Skeletal muscle satellite cell (primary cell): Measurements from ENCODE around the gene SPECC1.

Experiments
- H3K27me3 ChIP-seq: 2 replicates; pipeline ENCODE4 v1.7.0; 2013; ENCODE audit warnings: low read length; ENCODE audit not compliant: control insufficient read depth, insufficient read depth
- H3K36me3 ChIP-seq: 2 replicates; pipeline ENCODE4 v1.7.0; 2013; ENCODE audit warnings: mild to moderate bottlenecking, control low read depth, low read length; ENCODE audit not compliant: insufficient read depth
- H3K4me1 ChIP-seq: 2 replicates; pipeline ENCODE4 v1.7.0; 2013; ENCODE audit warnings: low read length; ENCODE audit not compliant: control insufficient read depth, insufficient read depth
- H3K4me2 ChIP-seq: 2 replicates; pipeline ENCODE4 v1.7.0; 2013; ENCODE audit warnings: mild to moderate bottlenecking, low read length
- H3K4me3 ChIP-seq: 2 replicates; pipeline ENCODE4 v1.7.0; 2013; ENCODE audit warnings: low read length
- H3K9ac ChIP-seq: 2 replicates; pipeline ENCODE4 v1.7.0; 2013; ENCODE audit warnings: mild to moderate bottlenecking, low read depth, low read length, moderate library complexity
- H3K9me3 ChIP-seq: replicated peaks from 2 replicates; pipeline ENCODE4 v1.7.0; 2013; ENCODE audit warnings: mild to moderate bottlenecking, control low read depth, low read length

Gene SPECC1

GRCh38 chr17:20273741-20274500, 264.8 kb downstream of the SPECC1 start:
- no peaks in the 10 kb centered on the region for H3K27me3 ChIP-seq
- H3K4me3 ChIP-seq: no peak overlapping the region
- peaks cover 2% of the 10 kb centered on the region for H3K4me1 ChIP-seq
- no peaks in the 10 kb centered on the region for H3K36me3 ChIP-seq
- H3K9ac ChIP-seq: no peak overlapping the region
- H3K9me3 ChIP-seq: no peaks in the 10 kb centered on the region
- no peak overlapping the region for H3K4me2 ChIP-seq

- no peaks in the 10 kb centered on the region for H3K27me3 ChIP-seq
- H3K4me1 ChIP-seq: no peaks in the 10 kb centered on the region
- H3K4me3 ChIP-seq: no peak overlapping the region
- no peak overlapping the region for H3K4me2 ChIP-seq
- no peaks in the 10 kb centered on the region for H3K9me3 ChIP-seq
- no peaks in the 10 kb centered on the region for H3K36me3 ChIP-seq
- H3K9ac ChIP-seq: no peak overlapping the region
Observed at GRCh38 chr17:20275653-20276052, 266.5 kb downstream of the SPECC1 start.

- no peak overlapping the region for H3K4me3 ChIP-seq
- no peaks in the 10 kb centered on the region for H3K4me1 ChIP-seq
- no peaks in the 10 kb centered on the region for H3K27me3 ChIP-seq
- H3K9ac ChIP-seq: no peak overlapping the region
- H3K9me3 ChIP-seq: no peaks in the 10 kb centered on the region
- no peaks in the 10 kb centered on the region for H3K36me3 ChIP-seq
- H3K4me2 ChIP-seq: no peak overlapping the region
Observed at GRCh38 chr17:20276421-20276820, 267.3 kb downstream of the SPECC1 start.

GRCh38 chr17:20278805-20279204, 269.6 kb downstream of the SPECC1 start:
- Histone ChIP-seq H3K27me3 (no peaks in the 10 kb centered on the region), H3K4me1 (no peaks in the 10 kb centered on the region), H3K9me3 (no peaks in the 10 kb centered on the region), H3K4me3 (no peak overlapping the region), H3K4me2 (no peak overlapping the region), H3K9ac (no peak overlapping the region), H3K36me3 (no peaks in the 10 kb centered on the region)

- Histone ChIP-seq H3K4me2 (no peak overlapping the region), H3K9ac (no peak overlapping the region), H3K4me1 (peaks cover 4% of the 10 kb centered on the region), H3K9me3 (no peaks in the 10 kb centered on the region), H3K27me3 (no peaks in the 10 kb centered on the region), H3K4me3 (no peak overlapping the region), H3K36me3 (no peaks in the 10 kb centered on the region)
Observed at GRCh38 chr17:20279631-20280030, 270.5 kb downstream of the SPECC1 start.

- Histone ChIP-seq H3K9me3 (no peaks in the 10 kb centered on the region), H3K36me3 (no peaks in the 10 kb centered on the region), H3K27me3 (no peaks in the 10 kb centered on the region), H3K4me3 (no peak overlapping the region), H3K4me1 (peaks cover 4% of the 10 kb centered on the region), H3K9ac (no peak overlapping the region), H3K4me2 (no peak overlapping the region)
Observed at GRCh38 chr17:20280051-20280450, 270.9 kb downstream of the SPECC1 start.

- H3K9me3 ChIP-seq: no peaks in the 10 kb centered on the region
- no peaks in the 10 kb centered on the region for H3K36me3 ChIP-seq
- H3K4me2 ChIP-seq: no peak overlapping the region
- peaks cover 4% of the 10 kb centered on the region for H3K4me1 ChIP-seq
- no peaks in the 10 kb centered on the region for H3K27me3 ChIP-seq
- H3K9ac ChIP-seq: no peak overlapping the region
- H3K4me3 ChIP-seq: no peak overlapping the region
Observed at GRCh38 chr17:20280851-20281250, 271.7 kb downstream of the SPECC1 start.

- H3K4me3 ChIP-seq: no peak overlapping the region
- H3K9ac ChIP-seq: no peak overlapping the region
- peaks cover 4% of the 10 kb centered on the region for H3K4me1 ChIP-seq
- H3K36me3 ChIP-seq: no peaks in the 10 kb centered on the region
- no peaks in the 10 kb centered on the region for H3K27me3 ChIP-seq
- H3K4me2 ChIP-seq: no peak overlapping the region
- no peaks in the 10 kb centered on the region for H3K9me3 ChIP-seq
Observed at GRCh38 chr17:20281860-20282259, 272.7 kb downstream of the SPECC1 start.

- Histone ChIP-seq H3K4me1 (peaks cover 4% of the 10 kb centered on the region), H3K9ac (no peak overlapping the region), H3K36me3 (no peaks in the 10 kb centered on the region), H3K4me3 (no peak overlapping the region), H3K4me2 (no peak overlapping the region), H3K27me3 (no peaks in the 10 kb centered on the region), H3K9me3 (no peaks in the 10 kb centered on the region)
Observed at GRCh38 chr17:20282526-20283308, 273.6 kb downstream of the SPECC1 start.

GRCh38 chr17:20284022-20284421, 274.9 kb downstream of the SPECC1 start:
- Histone ChIP-seq H3K9ac (no peak overlapping the region), H3K4me2 (no peak overlapping the region), H3K4me3 (no peak overlapping the region), H3K4me1 (peaks cover 4% of the 10 kb centered on the region), H3K36me3 (no peaks in the 10 kb centered on the region), H3K27me3 (no peaks in the 10 kb centered on the region), H3K9me3 (no peaks in the 10 kb centered on the region)

GRCh38 chr17:20284570-20285295, 275.6 kb downstream of the SPECC1 start:
- H3K27me3 ChIP-seq: no peaks in the 10 kb centered on the region
- H3K36me3 ChIP-seq: no peaks in the 10 kb centered on the region
- peaks cover 4% of the 10 kb centered on the region for H3K4me1 ChIP-seq
- H3K4me3 ChIP-seq: no peak overlapping the region
- H3K9ac ChIP-seq: no peak overlapping the region
- H3K9me3 ChIP-seq: no peaks in the 10 kb centered on the region
- H3K4me2 ChIP-seq: no peak overlapping the region
